ENCODE data around the gene CHD6. TPM values are rescaled to one million over a fixed set of nuclear protein-coding genes. Genes with fewer than 3 reads are reported as not detected.

Gene CHD6
- total and polyA plus RNA-seq, 2 of the 13 experiments (the other 11 are each of a cell fraction or from before 2014, with no cell fraction given) = 14.4 to 52.0 TPM

DNA sequence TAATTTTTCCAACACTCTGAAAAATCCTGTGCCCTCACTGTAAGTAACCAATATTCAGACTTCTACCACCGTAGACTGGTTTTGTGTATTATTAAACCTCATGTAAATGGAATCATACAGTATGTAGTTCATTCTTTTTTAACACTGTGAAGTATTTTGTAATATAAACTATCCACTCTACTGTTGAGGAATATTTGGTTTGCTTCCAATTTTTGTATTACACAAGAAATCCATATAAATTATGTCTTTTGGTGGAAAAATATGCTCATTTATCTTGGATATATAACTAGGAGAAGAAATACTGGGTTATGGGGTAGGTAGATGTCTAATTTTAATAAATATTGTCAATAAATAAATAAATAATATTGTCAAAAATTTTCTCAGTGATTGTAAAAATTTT lies 116.8 kb downstream of the CHD6 start (continued):
- TF ChIP-seq KIAA2018 (CRISPR knock-in tag; IDR thresholded peaks at IDR 0.05; ENCODE audit: borderline replicate concordance) = no peak
- TF ChIP-seq ZFP36 (IDR thresholded peaks at IDR 0.05; ENCODE audit: borderline replicate concordance, low read depth, low read length, partially characterized antibody) = no peak
- TF ChIP-seq ATF5 (CRISPR knock-in tag; IDR thresholded peaks at IDR 0.05; ENCODE audit: low read depth) = no peak
- no peak for TF ChIP-seq ZNF530 (CRISPR knock-in tag; IDR thresholded peaks at IDR 0.05; ENCODE audit: low read depth)
- no peak for TF ChIP-seq SRSF4 (IDR thresholded peaks at IDR 0.05; ENCODE audit: low read depth, low read length, poor library complexity, severe bottlenecking)
- TF ChIP-seq NKX3-1 (CRISPR knock-in tag; IDR thresholded peaks at IDR 0.05) = no peak
- no peak for TF ChIP-seq CC2D1A (CRISPR knock-in tag; IDR thresholded peaks at IDR 0.05)
- TF ChIP-seq ZNF251 (CRISPR knock-in tag; IDR thresholded peaks at IDR 0.05) = no peak
- TF ChIP-seq ZNF574 (CRISPR knock-in tag; IDR thresholded peaks at IDR 0.05) = no peak

Measured in HepG2 (cell line).